GM19240 (cell line): ENCODE data around the gene MLKL.
"Not testable (repeated sequence)": the region's sequence is repeated elsewhere in the genome, so short reads cannot be mapped to it uniquely, and the experiment has no call there.

Source experiments
- DNase-seq: peaks from one replicate; pipeline ENCODE4 v3.0.0; 2011; ENCODE audit warnings: low spot score; ENCODE audit not compliant: insufficient read length

MLKL gene

GRCh38 chr16:74732707-74733350 lies 32.2 kb upstream of the MLKL start:
- DNase-seq: no peak

DNA sequence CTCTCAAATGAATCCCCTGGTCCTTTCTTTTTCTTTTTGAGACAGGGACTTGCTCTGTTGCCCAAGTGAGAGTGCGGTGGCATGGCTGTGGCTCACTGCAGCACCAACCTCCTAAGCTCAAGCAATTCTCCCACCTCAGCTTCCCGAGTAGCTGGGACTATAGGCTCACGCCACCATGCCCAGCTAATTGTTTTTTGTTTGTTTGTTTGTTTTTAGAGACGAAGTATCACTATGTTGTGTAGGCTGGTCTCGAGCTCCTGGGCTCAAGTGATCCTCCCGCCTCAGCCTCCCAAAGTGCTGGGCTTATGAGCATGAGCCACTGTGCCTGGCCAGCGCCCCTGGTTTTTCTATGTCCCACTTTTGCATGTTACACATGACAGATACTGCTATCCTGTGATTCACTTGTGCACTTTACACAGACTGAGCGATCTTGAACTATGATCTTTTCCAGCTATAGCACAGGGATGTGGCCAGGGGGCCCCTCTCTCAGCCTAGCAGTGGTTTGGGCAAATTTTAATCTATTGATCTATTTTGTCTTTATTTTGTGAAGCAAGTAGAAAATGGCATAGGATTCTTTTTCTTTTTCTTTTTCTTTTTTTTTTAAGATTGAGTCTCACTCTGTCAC lies 31.3 kb upstream of the MLKL start:
- DNase-seq: no peak

DNA sequence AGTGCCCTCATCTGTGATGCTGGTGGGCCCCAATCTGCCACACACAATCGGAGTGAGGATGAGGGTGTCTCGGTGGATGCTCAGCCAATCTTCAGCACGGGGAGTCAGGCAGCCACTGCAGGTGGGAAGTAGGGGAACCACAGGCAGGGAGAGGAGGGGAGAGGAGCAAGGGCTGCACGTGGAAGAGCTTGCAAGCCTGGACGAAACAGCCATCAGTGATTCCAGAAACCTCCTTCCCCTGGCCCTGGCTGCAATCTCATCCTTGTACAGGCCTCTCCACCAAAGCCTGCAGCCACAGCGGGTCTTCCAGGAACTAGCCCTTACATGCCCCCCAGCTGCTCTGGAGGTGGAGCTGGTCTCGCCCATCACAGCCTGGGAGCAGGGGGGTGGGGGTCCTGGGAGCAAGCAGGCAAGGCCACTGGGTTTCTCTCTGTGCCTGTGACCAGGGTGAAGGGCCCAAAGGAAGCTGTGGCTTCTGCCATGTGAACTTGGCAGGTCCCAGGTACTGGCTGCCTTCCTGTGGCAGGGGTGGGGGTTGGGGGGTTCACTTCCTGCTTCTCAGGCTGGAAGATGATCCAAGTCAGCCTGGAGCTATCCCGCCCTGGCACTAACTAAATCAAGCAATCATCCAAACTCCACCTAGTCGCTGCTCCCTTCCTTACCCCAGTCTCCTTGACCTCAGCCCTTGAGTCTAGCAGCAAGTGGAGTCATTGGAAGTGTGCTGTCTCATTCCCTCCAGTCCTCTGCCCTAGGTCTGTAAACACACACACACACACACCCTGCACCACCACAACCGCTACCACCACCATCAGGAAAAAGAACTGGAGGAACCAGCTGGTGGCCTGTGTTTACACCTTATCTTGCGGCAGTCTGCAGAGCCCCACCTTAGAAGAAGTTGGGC lies 29.4 kb upstream of the MLKL start:
- no peak for DNase-seq

DNA sequence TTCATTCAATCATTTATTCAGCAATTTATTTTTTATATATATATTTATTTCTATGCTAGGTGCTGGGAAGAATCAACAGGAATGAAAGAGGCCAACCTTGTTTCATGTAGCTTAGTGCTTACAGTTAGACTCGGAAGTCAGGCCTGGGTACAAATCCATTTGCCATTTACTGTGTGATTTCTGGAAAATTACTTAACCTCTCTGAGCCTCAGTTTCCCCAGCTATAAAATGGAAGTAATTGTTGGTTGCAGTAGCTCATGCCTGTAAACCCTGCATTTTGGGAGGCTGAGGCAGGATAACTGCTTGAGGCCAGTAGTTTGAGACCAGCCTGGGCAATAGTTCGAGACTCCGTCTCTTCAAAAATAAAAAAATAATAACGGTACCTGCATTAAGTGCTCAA lies 27.2 kb upstream of the MLKL start:
- DNase-seq: no peak

DNA sequence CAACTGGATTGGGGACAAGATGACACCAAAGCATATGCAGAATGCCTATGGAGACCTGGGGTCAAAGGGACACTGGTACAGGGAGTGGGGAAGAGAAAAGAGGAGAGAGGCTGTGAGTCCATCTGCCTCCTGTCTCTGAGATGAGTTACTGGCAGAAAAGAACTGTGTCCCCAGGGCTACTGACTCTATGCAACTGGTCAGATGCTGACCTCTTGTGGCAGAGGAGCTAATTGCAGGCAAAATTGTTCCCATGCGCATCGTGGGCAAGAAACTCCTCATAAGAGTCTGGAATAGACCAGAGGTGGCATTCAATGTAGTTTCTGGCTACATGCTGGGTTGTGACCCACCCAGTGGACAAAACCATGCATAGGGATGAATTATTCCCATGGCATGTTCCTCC lies 26.1 kb upstream of the MLKL start:
- DNase-seq: no peak

DNA sequence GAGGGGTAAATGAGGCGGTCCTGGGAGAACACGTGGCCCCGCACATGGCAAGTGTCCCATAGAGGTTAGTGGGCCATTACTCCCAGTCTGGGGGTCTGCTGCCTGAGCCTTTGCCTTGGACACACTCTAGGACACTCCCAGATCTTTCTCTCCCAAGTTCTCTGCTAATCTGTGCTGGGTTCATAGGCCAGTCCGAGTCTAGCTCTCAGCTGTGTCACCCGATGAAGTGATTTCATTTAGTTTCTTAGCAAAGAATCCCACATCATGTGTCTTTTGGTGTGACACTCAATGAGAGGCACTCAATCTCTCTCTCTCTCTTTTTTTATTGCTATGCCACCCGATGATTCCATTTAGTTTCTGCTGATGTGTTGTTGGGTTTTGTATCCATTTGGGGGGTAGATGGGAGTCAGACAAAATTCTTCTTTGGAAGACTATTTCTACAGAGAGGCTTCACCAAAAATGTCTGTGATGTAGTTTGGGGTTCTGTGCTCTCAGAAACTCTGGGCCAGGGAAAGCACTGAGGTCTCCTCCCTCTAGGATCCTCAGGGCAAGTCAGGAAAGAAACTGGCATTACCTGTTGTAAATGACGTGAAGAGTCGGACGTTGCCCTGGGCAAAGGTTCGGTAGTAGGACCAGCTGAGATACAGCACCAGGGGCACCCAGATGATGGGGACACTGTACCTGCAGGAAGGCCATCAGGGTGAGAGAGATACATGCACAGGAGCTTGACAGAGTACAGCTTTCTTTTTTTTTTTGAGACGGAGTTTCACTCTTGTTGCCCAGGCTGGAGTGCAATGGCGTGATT lies 25.2 kb upstream of the MLKL start:
- no peak for DNase-seq

GRCh38 chr16:74724820-74725549 lies 24.3 kb upstream of the MLKL start:
- no peak for DNase-seq

GRCh38 chr16:74723256-74723655 lies 22.6 kb upstream of the MLKL start:
- DNase-seq: no peak

GRCh38 chr16:74722156-74722555 lies 21.5 kb upstream of the MLKL start:
- DNase-seq: not testable (repeated sequence)

DNA sequence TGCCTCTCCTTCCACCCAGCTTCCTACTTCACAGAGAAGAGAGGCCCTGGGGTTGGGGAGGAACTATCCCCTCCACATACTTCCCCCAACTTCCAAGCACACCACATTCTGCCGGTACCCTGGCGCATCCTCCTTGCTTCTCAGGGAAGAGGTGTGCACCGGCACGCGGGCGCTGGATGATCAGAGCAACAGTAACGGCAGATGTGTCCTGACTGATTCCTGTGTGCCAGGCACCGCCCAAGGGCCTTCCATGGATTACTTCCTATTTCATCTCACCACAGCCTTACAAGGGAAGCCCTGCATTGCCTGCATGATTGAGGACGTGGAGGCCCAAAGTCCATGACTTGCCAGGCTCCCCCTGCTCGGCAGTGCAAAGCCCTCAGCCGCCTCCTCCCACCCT lies 21.1 kb upstream of the MLKL start:
- DNase-seq: no peak

GRCh38 chr16:74720579-74720978 lies 19.9 kb upstream of the MLKL start:
- no peak for DNase-seq

DNA sequence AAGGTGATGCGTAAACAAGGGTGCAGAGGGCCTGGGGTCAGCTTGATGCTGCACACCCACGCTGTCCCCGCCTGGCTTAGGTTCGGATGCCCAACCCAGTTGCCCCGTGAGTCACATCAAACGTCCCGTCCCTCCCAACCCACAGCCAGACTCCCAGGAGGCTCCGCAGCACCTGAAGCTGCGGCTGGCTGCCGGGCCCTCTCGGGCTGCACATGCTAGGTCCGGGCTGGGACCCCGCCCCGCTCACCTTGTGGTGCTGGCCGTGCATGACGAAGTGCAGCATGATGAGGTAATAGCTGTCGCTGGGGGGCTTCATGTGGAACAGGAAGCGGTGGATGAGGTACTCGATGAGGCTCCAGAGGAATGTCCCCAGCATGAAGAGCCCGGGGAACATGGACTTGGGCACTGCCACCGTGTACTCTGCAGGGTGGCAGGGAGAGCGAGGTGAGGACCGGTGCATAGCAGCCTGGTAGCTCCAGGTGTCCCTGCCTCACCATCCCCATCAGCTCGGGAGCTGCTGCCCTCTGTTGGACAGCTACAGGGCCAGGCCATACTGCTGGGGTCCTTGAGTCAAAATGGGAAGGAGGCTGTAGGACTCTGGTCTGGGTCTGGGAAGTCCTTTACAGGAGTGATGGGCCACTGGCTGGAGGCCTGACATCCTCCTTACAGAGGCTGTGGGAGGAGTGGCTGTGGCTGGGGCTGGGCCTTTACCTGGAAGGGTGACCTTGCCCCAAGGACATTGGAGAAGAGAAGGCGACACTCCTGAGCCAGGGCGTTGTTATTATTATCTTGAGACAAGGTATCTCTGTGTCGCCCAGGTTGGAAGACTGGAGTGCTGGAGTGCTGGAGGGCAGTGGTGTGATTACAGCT lies 18.3 kb upstream of the MLKL start:
- DNase-seq: no peak

- no peak for DNase-seq
These were observed 17.5 kb upstream of the MLKL start for GRCh38 chr16:74718140-74718539.

GRCh38 chr16:74717367-74717766 lies 16.7 kb upstream of the MLKL start:
- DNase-seq: no peak

- no peak for DNase-seq
These were observed 15.7 kb upstream of the MLKL start for GRCh38 chr16:74716355-74716754.

DNA sequence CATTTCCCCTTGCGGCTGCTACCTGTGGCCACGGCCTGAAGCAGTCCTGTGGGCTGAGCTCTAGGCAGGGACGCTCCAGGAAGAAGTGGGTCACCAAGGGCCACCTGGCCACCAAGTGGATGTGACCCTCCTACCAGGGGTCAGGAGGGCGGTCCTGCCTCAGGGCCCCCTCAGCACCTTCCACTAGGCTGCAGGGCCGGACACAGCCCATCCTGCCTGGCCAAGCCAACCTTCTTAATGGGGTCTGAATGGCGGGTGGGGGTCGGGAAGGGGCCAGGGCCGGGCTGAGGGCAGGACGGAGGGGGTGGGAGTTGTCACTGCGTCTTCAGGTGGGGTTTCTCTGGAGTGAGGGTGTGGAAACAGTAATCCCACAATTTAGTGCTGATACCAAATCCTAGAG lies 13.2 kb upstream of the MLKL start:
- DNase-seq: no peak

- no peak for DNase-seq
These were observed 12.7 kb upstream of the MLKL start for GRCh38 chr16:74713325-74713724.

DNA sequence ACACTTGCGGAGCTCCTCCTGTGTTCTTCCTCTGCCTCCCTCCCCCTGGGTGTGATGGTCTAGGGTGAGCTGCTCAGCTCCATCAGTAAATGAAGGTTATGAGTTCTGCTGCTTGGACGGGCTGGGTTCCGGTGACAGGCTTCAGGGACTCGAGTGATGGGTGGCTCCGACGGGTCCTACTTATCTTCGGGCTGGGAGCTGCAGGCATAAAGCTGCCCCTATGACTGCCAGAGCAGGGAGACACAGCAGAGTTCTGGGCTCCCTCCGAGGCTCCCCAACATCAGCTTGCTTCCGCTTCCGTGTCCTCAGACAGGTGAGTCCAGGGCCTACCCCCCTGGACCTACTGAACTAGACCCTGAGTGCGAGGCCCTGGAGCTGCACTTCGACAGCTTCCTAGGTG lies 11.3 kb upstream of the MLKL start:
- DNase-seq: no peak

DNA sequence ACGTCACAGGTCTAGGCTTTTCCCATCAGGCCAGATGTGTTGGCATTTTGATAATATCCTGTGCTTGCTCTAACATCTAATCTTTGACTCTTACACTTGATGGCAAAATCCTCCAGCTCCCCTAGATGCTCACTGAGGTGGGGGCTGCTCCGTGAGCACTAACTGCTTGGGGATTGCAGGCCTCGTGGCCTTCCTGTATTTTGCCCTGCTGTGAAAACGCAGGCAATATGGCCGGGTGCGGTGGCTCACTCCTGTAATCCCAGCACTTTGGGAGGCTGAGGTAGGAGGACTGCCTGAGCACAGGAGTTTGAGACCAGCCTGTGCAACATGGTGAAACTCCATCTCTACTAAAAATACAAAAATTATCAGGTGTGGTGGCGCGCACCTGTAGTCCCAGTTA lies 9.7 kb upstream of the MLKL start:
- DNase-seq: no peak

GRCh38 chr16:74709441-74709877 lies 8.8 kb upstream of the MLKL start:
- peak; percentile 74 for DNase-seq
